Mucosa of descending colon (tissue), 3 donors: ENCODE data around the gene ARSJ. TPM values are rescaled to one million over a fixed set of nuclear protein-coding genes. Genes with fewer than 3 reads are reported as not detected.
"Not testable (repeated sequence)": the region's sequence is repeated elsewhere in the genome, so short reads cannot be mapped to it uniquely, and the experiment has no call there.

Experiments used
- ATAC-seq: fragments of 200-7000 bp; cut with Tn5 transposase; one replicate; pipeline ENCODE4 v1.9.1; 2020; ENCODE audit warnings: mild to moderate bottlenecking, moderate library complexity
- DNase-seq, 3 donors: peaks; one replicate each; pipeline ENCODE4 v3.0.0-alpha.2; 2020
- H3K36me3 ChIP-seq: fragments of 200-600 bp; one replicate; pipeline ENCODE4 v1.8.0; 2021; ENCODE audit warnings: low read depth, mild to moderate bottlenecking
- H3K4me1 ChIP-seq: fragments of 200-600 bp; one replicate; pipeline ENCODE4 v1.8.0; 2021; ENCODE audit warnings: low read depth, mild to moderate bottlenecking
- H3K4me3 ChIP-seq: fragments of 200-600 bp; one replicate; pipeline ENCODE4 v1.8.0; 2021; ENCODE audit warnings: mild to moderate bottlenecking
- H3K9me3 ChIP-seq: fragments of 200-600 bp; one replicate; pipeline ENCODE4 v1.8.0; 2021; ENCODE audit warnings: mild to moderate bottlenecking
- intact Hi-C, 2 donors: fragments of 100-400 bp; cut with DNase I in 1 of 2; cut with micrococcal nuclease in 1 of 2; formaldehyde crosslinking; loops; one replicate each; pipeline versions ENCODE4 v1.11.0 to v1.11.1; 2022; cut with DNase I, micrococcal nuclease
- total RNA-seq, 3 donors: library from RNA; stranded (reverse); fragmentation: NEBNext Ultra II Directional in 2 of 3; extraction: Animal tissue kit (Norgen Biotek cat#: 25700) in 2 of 3; gene quantifications; one replicate each; pipeline versions ENCODE4 v1.2.1 to v1.2.4, GENCODE V29; 2021 to 2023
- TF ChIP-seq, protein P1 (sequence below): fragments of 200-600 bp; IDR thresholded peaks from one replicate; pipeline ENCODE4 v1.8.0; 2022; ENCODE audit warnings: antibody characterized with exemption, mild to moderate bottlenecking
- donor health status: DM: no; HTN: no; CAD: no; lungs with moderate emphysema.
- donor health status: DM: no; HTN: no; CAD: no.
- donor health status: DM: no; HTN: yes; CAD: no.

Gene ARSJ
- total RNA-seq, 3 donors from 2014 or later = 6.1 to 10.4 (median 6.5) TPM

DNA sequence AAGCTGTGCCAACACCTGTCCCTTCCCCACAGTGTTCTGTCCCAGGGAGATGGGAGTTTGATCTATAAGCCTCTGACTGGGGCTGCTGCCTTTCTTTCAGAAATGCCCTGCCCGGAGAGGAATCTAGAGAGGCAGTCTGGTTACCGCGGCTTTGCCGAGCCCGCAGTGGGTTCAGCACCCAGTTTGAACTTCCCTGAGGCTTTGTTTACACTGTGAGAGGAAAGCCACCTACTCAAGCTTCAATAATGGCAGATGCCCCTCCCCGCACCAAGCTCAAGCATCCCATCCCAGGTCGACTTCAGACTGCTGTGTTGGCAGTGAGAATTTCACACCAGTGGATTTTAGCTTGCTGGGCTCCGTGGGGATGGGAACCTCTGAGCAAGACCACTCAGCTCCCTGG, 33.3 kb upstream of the ARSJ start:
- DNase-seq (peak in 1 of 3 donors; percentile 26), ATAC-seq (no peak)
- intact Hi-C loops = no loop called here
- no peaks in the 10 kb centered on the region for H3K36me3 ChIP-seq
- TF ChIP-seq, protein P1, sequence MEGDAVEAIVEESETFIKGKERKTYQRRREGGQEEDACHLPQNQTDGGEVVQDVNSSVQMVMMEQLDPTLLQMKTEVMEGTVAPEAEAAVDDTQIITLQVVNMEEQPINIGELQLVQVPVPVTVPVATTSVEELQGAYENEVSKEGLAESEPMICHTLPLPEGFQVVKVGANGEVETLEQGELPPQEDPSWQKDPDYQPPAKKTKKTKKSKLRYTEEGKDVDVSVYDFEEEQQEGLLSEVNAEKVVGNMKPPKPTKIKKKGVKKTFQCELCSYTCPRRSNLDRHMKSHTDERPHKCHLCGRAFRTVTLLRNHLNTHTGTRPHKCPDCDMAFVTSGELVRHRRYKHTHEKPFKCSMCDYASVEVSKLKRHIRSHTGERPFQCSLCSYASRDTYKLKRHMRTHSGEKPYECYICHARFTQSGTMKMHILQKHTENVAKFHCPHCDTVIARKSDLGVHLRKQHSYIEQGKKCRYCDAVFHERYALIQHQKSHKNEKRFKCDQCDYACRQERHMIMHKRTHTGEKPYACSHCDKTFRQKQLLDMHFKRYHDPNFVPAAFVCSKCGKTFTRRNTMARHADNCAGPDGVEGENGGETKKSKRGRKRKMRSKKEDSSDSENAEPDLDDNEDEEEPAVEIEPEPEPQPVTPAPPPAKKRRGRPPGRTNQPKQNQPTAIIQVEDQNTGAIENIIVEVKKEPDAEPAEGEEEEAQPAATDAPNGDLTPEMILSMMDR = no peak
- no peaks in the 10 kb centered on the region for H3K4me1 ChIP-seq
- no peak overlapping the region for H3K4me3 ChIP-seq
- H3K9me3 ChIP-seq = no peaks in the 10 kb centered on the region

DNA sequence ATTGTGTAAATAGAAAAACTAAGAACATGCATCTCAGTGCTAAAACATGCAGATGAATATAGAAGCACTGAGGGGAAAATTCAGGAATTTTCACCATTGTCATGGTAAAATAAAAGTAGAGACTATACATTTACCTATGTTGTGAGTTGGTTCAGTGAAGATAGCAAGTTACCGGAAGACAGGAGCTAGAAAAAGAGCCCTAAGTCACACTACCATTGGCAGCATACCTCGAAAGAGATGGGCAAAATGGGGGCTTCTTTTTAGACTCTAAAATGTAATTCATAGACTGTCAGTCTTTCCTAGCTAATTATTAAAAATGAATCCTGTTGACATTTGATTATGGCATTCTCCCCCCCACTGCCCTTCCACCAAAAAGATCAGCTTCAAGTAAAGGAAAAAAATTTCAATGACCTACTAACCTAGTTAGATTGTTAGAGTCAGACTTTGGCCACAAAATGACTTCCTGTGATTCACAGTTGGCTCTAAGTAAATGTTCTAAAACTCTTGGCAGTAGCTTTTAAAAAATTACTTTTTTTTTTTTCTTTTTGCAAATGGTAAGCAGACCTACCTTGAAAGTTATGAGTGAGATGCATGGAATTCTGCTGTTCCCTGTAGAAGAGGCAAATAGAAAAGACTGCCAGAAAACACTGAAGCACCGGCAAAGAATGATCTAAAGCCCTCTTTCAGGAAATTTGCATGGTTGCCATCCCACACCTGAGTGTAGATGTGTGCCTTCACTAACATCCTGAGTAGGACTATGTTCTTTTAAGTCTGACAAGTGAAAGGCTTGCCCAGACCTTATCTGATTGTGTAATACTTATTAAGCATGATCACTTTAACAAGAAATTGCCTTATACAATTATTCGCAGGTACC, 26.4 kb upstream of the ARSJ start:
- intact Hi-C loops = no loop called here
- TF ChIP-seq, protein P1 = no peak
- peak; percentile 67 for ATAC-seq
- Histone ChIP-seq H3K4me1 (no peaks in the 10 kb centered on the region), H3K4me3 (no peak overlapping the region), H3K9me3 (no peaks in the 10 kb centered on the region), H3K36me3 (no peaks in the 10 kb centered on the region)
- DNase-seq = no peak

DNA sequence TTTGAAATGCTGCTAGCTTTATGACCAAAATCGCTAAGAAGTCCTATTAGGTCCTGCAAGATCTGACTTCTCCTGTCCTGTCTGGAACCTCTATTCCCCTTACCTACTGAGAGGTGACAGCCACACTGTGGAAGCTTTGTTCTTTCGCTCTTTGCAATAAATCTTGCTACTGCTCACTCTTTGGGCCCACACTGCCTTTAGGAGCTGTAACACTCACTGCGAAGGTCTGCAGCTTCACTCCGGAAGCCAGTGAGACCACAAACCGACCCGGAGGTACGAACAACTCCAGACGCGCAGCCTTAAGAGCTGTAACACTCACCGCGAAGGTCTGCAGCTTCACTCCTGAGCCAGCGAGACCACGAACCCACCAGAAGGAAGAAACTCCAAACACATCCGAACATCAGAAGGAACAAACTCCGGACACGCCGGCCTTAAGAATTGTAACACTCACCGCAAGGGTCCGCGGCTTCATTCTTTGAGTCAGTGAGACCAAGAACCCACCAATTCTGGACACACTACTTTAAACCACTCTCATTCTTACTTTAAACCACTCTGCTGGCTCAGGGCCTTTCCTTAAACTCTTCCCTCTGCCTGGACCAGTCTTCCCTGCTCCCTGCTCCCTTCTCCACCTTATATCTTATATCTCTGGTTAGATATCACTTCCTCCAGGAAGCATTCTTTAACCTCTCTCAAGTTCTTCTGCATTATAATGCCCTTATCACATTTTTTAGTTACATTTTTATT, 25.2 kb upstream of the ARSJ start:
- peak; percentile 24 for ATAC-seq
- intact Hi-C loops, H3K4me3 ChIP-seq, H3K36me3 ChIP-seq, H3K4me1 ChIP-seq, H3K9me3 ChIP-seq: not testable (repeated sequence)
- peak in 1 of 3 donors; percentile 22 for DNase-seq

DNA sequence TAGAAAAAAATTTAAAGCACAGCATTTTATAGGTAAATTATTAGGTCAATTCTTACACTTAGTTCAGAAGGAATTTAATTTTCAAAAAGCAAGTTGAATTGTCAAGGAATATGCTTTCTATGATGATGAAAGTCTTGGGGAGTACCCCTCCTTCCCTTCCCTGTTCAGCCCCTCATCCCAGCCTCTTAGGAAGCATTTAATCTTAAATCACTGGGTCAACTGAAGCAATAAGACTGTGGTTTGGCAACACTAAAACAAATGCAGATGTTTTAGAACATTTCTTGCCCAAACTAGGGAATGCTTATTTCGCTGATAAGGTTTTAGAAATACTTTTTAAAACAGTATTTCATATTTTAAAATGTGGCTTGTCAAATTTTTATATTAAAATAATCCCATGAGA, 19.1 kb upstream of the ARSJ start:
- peaks cover 7% of the 10 kb centered on the region for H3K4me1 ChIP-seq
- no peak overlapping the region for H3K4me3 ChIP-seq
- TF ChIP-seq, protein P1 = no peak
- DNase-seq = no peak
- ATAC-seq = no peak
- H3K36me3 ChIP-seq = no peaks in the 10 kb centered on the region
- intact Hi-C loops = no loop called here
- H3K9me3 ChIP-seq = no peaks in the 10 kb centered on the region

DNA sequence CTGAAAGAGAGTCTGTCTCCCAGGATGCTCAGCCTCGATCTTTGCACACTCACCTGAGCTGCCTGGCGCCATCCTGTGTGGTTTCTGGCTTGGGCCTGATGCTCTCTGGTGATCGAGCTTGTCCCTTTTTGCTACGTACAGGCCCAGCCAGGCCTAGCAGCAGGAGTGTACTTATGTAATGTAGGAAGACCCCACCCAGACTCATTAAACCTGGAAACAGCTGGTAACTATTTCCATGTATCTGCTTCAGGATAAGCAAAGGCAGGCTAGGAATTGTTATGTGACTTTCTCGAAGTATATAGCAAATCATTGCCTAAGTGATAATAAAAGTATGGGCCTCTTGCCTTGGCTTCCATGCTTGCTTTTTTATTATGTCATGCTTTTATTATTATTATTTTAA, 18.6 kb upstream of the ARSJ start:
- DNase-seq (peak; percentile 55 to 66 (median 56)), ATAC-seq (peak; percentile 92)
- intact Hi-C loops = no loop called here
- TF ChIP-seq, protein P1 = no peak
- Histone ChIP-seq H3K4me1 (peaks cover 7% of the 10 kb centered on the region), H3K36me3 (no peaks in the 10 kb centered on the region), H3K9me3 (no peaks in the 10 kb centered on the region), H3K4me3 (no peak overlapping the region)

DNA sequence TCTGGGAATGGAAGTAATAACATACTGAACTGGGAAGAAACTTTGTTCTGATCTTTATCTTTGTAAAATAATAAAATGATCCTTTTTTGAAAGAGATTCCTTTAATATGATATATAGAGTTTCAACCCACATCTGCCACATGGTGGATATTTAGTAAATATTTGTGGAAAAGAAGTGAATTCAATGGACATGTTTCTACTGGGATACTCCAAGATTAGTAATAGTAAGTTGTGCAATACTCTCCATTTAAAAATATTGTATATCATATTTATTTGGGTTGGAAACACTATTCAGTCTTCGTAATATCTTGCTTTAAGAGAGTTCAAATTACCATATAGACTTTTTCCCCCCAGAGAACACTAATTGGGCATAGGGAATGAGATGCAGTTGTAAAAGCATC, 17.8 kb upstream of the ARSJ start:
- no peak for ATAC-seq

More for the DNA sequence above, 17.8 kb upstream of the ARSJ start:
- Histone ChIP-seq H3K36me3 (no peaks in the 10 kb centered on the region), H3K4me1 (peaks cover 7% of the 10 kb centered on the region), H3K4me3 (no peak overlapping the region), H3K9me3 (no peaks in the 10 kb centered on the region)
- DNase-seq = no peak
- intact Hi-C loops = no loop called here
- TF ChIP-seq, protein P1 = no peak
